ENCODE data around the gene GTSE1.

- TF ChIP-seq CTCF (IDR thresholded peaks at IDR 0.05) = no peak
- no peak for TF ChIP-seq POLR2AphosphoS5 (IDR thresholded peaks at IDR 0.05)
These were observed 26.5 kb downstream of the GTSE1 start for GRCh38 chr22:46323162-46323561.
